Uterine smooth muscle cell (primary cell): ENCODE results near the gene NFKB2. TPM values are rescaled to one million over a fixed set of nuclear protein-coding genes. Genes with fewer than 3 reads are reported as not detected.

Experiments
- total RNA-seq: library from RNA; depleted of rRNA; stranded (reverse); fragments of >200 nt; gene quantifications from 2 replicates; pipeline ENCODE4 v1.2.3, GENCODE V29; 2014

The NFKB2 gene
- 12.8 and 15.0 TPM in 2 replicates for total RNA-seq

DNA sequence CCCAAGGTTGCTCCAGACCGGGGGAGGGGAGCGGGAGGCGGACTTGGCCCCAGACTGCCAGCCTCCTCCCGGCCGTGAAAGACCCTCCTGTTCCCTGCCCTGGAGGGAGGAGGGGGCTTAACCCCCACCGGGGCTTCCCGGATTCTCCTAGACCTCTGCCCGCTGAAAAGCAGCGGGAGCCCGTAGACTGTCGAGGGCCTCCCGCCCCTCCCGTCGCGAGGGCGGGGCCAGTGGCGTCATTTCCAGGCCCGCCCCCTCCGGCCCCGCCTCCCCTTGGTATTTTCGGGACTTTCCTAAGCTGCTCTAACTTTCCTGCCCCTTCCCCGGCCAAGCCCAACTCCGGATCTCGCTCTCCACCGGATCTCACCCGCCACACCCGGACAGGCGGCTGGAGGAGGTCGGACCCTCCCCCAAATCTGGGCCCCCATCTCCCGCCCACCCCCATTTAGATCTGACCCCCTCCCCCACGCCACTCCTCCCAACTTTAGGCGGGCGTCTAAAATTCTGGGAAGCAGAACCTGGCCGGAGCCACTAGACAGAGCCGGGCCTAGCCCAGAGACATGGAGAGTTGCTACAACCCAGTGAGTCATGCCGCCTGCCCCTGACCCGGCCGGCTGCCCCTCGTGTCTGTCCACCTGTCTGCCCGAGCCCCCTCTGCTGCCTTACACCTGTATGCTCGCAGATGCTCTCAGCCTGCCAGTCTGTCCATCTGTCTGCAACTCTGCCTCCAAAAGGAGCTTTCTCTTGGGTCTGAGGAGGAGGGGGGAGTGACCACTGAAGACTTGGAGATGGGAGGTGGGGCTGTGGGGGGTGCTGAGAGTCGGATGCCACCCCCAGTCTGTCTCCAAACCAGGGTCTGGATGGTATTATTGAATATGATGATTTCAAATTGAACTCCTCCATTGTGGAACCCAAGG is at the start of gene NFKB2:
Gene NFKB2 (plus strand): TSS at position 306 of the 917 bp plus-strand sequence. CDS start 255 bp downstream, at position 561.

DNA sequence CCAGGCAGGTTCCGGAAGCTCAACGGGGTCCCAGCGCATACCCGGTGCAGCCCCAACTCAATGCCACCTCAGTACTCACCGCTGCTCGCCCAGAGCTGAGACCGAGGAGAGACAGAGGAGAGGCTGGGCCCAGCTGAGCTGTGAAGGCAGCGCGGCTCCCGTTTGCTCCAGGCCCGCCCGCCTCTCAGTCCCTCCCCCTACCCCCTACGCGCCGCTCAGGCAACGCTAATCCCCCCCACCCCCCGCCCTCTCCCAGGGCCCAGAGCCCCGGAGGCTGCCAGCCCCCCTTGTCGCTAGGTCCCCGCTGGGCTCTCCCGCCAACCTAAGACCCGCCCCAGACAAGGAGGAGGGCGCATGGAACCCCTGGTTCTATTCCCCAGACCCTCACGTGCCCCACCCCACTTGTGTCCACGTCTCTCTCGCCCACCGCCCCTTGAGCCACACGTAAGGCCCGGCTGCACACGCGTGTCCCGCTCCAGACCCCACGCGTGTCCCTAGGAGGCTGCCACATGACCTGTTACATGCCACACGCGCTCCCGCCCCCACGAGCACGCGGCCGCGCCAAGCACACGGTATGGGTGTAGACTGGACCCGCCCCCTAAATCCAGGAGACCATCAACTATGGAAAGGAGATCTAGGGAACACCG is 23.2 kb downstream of the NFKB2 start, which contains the start of gene PSD:
Gene PSD (minus strand): TSS at position 164 of the 647 bp plus-strand sequence. CDS start 1,747 bp downstream, outside the sequence.

DNA sequence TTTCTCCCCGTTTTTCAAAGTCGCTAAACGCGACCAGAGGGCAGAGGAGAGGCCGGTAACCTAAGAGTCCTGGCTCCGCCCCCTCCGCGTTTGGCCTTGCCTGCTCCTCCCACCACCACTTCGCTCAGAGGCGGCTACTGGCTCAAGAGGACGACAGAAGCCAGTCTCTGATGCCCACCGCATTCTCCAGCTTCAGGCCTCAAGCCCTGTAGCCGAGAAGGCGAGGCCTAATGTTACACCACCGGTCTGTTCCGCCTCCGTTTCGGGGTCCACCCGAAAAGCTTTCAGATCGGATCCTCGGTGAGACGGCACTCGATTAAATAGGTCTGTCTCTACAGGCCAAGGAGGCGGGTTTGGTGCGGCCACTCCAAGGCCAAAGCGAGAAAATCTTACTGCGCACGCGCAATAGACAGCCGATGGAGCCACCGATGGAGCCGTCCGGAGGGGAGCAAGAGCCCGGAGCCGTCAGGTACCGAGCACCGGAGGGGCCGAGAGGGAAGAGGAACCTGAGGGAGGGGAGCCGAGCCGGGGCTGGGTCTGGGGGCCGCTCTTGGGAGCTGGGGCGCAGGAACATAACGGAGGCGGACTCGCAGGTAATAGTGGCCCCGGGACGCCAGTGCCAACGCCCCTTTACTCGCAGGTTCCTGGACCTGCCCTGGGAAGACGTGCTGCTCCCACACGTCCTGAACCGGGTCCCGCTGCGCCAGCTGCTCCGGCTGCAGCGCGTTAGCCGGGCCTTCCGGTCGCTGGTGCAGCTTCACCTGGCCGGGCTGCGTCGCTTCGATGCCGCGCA is 25.4 kb downstream of the NFKB2 start, which contains the start of gene FBXL15:
Gene FBXL15 (plus strand): TSS at position 123 of the 793 bp plus-strand sequence. CDS start 294 bp downstream, at position 417.

DNA sequence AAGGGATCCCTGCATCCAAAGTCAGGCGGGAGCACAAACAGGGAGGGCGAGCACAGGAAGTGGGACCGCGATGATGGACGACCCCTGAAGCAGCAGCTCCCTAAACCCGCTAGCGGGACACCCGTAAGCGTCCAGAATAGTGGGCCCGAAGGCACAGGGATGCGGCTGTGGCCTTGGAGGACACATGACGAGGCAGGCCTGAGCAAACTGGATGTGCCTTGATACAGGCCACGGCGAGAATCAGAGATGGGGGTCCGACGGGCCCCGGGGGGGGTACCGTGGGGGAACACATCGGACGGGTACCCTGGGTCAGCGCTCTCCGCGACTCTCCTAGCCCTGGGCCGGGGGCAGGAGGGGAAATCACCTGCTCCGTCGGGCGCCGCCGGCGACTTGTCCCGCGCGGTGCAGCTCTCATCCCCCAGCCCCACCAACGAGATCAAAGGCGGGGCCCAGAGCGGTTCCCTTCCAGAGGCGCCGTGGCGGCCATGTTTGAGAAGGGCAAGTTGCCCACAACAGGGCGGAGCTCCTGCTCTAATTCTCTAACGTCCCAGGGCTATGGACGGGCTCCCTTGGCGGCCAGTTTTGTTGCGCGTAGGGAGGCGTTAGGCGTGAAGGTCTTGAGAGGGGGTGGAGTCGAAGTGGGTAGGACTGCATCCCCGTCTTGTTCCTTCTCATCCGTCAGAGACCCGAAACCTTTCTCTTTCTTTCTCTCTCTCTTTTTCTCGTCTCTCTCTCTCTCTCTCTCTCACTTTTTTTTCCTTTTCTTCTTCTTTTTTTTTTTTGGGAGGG is 36.9 kb downstream of the NFKB2 start, which contains the start of gene CUEDC2:
Gene CUEDC2 (minus strand): TSS at position 413 of the 789 bp plus-strand sequence. CDS start 7,386 bp downstream, outside the sequence.

DNA sequence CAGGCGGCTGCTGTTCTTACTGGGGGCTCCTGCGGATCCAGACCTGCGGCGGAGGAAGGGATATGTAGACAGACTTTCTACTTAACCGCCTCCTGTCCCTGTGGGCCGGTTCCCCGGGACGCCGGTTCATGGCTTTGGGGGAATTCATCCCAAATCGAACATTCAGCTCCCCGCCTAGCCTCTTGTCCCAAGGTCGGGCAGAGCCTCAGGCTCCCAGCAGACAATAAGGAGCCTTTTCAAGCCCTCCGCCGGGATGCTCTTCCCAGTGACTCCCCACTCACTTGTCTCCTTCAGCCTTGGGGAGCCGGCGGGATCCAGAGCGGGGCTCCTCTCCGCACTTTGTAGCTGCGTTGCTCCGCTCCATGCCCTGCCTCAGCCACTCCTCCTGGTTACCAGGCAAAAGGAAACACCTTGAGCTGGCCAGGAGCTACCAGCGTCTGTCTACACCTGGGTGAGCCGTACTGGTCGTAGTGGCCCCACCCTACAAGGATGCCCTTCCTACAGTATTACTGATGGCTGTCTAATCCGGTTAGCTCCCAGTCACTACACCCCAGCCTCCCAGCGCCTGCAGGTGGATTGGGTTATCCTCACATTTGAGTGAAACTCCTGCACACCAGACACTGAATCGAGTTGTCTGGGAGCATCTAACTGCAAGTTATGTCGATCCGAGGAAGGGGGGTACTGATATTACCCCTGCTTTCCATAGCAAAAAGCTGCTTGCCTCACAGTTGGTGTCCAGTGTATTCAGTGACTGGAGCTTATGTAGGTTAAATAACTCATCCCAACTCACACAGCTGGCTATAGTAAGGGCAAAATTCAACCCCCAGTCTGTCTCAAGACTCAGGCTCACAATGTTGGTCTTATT is 55.8 kb downstream of the NFKB2 start, which contains the start of gene C10orf95:
Gene C10orf95 (minus strand): TSS at position 439 of the 865 bp plus-strand sequence. CDS start 450 bp downstream, outside the sequence.

Other genes with a start within 250 kb of the NFKB2 start
- 27.4 and 35.1 TPM in 2 replicates for gene NOLC1, start 243.3 kb upstream of the NFKB2 start, total RNA-seq
- gene ELOVL3, start 169.4 kb upstream of the NFKB2 start, total RNA-seq, result 0.12 TPM in 1 of 2 replicates, not detected in the other
- not detected in 2 replicates for gene PITX3, start 154.2 kb upstream of the NFKB2 start, total RNA-seq
- 28.8 and 32.1 TPM in 2 replicates for gene GBF1, start 150.2 kb upstream of the NFKB2 start, total RNA-seq
- 3.9 and 8.0 TPM in 2 replicates for gene PSD, start 23.1 kb downstream of the NFKB2 start, total RNA-seq
- gene FBXL15, start 25.1 kb downstream of the NFKB2 start, total RNA-seq, result 6.5 and 9.0 TPM in 2 replicates
- gene CUEDC2, start 36.9 kb downstream of the NFKB2 start, total RNA-seq, result 39.0 and 63.5 TPM in 2 replicates
- gene C10orf95, start 55.8 kb downstream of the NFKB2 start, total RNA-seq, result 0.12 TPM in 1 of 2 replicates, not detected in the other
- 95.5 and 131 TPM in 2 replicates for gene ACTR1A, start 107.0 kb downstream of the NFKB2 start, total RNA-seq
- 2.2 and 2.4 TPM in 2 replicates for gene SUFU, start 108.3 kb downstream of the NFKB2 start, total RNA-seq
- 64.5 and 68.6 TPM in 2 replicates for gene TRIM8, start 248.8 kb downstream of the NFKB2 start, total RNA-seq